ENCODE results near the gene ATP8A2. TPM values are rescaled to one million over a fixed set of nuclear protein-coding genes. Genes with fewer than 3 reads are reported as not detected.

Gene ATP8A2
- total RNA-seq, 2 experiments from 2014 or later, result 0.28 to 0.32 TPM

DNA sequence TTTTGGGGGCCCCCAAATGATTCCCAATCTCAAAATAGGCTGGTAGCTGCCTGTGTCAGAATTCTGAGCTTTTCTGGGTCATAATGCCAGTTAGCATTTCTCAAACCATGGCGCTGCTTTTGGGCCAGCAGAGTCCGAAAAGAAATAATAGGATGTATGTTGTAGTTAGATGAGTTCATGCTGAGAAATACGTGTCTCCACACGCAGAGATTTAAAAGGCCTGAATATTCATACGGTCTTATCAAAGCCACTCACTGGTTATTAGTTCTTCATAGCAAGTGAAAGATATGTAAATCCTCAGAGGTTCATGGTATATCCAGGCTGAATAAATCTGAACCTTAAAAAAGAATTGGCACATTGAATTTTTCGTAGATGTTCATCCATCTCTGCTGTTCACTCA is 555.6 kb downstream of the ATP8A2 start:
- DNase-seq (no peak), ATAC-seq (no peak)
- H3K27me3 Mint-ChIP-seq, result peaks cover 3% of the 10 kb centered on the region
- no peaks in the 10 kb centered on the region for H3K36me3 Mint-ChIP-seq
- H3K4me3 Mint-ChIP-seq, result no peak overlapping the region
- no peaks in the 10 kb centered on the region for H3K9me3 Mint-ChIP-seq (ENCODE audit: low read depth)
- no peak overlapping the region for H3K27ac Mint-ChIP-seq
- CTCF ChIA-PET, result no interaction called here
- H3K4me1 Mint-ChIP-seq, result no peaks in the 10 kb centered on the region

DNA sequence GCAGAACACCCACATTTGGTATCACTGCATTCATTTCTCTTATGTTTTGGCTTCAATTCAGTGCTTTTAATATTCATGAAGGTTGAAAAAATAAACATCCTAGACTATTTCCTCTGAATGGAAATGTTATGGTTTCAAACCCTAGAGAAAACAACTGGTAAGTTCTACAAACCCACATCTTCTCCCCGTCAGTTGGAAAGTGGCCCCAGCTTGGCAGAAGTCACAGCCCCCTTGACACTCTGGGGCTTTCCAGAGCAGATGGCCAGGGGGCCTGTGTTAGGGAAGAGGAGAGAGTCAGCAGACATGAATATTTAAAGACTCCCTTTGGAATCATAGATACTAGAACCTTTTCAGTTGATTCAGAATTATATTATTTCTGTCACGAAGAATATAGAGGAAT is 556.2 kb downstream of the ATP8A2 start:
- no peak overlapping the region for H3K4me3 Mint-ChIP-seq
- no peaks in the 10 kb centered on the region for H3K9me3 Mint-ChIP-seq (ENCODE audit: low read depth)
- H3K27ac Mint-ChIP-seq, result no peak overlapping the region
- CTCF ChIA-PET, result no interaction called here
- no peak for DNase-seq
- H3K27me3 Mint-ChIP-seq, result peaks cover 3% of the 10 kb centered on the region
- H3K36me3 Mint-ChIP-seq, result no peaks in the 10 kb centered on the region
- H3K4me1 Mint-ChIP-seq, result no peaks in the 10 kb centered on the region
- ATAC-seq, result no peak

DNA sequence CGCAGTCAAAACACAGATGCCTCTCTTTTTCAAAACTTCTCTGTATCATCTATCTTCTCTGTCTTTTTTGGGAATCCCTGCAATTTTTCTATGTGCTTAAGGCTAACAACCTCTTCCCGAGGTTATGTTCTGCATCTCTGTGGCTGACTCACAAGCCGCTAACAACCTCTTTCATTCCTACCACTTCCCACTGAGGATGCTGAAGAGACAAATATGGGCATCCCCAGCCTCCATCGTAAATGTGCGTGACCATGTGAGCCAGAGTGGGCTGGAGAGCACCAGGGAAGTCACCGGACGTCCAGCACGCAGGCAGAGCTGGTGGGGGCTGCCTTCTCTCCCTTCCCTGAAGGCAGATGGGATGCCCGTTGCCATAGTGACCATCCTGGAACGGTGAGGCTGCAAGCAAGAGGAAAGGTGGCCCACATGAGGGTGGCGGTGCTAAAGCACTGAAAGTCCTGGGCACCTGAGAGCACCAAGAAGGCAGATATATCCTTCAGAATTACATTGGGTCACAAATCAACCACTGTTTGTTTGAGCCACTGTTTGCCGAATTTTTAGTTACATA is 557.2 kb downstream of the ATP8A2 start:
- no peak for ATAC-seq
- Mint-ChIP-seq H3K4me3 (no peak overlapping the region), H3K4me1 (no peaks in the 10 kb centered on the region), H3K9me3 (ENCODE audit: low read depth) (no peaks in the 10 kb centered on the region), H3K36me3 (no peaks in the 10 kb centered on the region), H3K27me3 (peaks cover 3% of the 10 kb centered on the region), H3K27ac (no peak overlapping the region)
- CTCF ChIA-PET, result no interaction called here
- DNase-seq, result no peak

DNA sequence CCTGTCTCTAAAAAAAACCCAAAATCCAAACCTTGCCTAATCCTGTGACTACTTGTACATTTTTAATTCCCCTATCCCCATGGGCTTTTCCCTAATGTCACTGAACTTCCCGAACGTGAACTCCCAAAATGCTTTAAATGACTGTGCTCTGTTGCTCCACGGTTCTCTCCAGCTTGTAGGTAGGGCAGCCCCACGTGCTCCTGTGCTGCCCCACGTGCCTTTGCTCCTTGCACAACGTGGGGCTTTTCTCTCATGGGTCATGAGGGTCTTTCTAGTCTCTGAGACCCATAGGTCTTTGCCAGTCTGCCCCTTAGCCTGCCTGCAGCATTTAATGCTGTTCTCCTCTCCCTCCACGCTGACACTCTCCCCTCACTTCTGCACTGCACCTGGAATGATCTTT is 558.0 kb downstream of the ATP8A2 start:
- Mint-ChIP-seq H3K4me1 (no peaks in the 10 kb centered on the region), H3K36me3 (no peaks in the 10 kb centered on the region)
- no peak for ATAC-seq

DNA sequence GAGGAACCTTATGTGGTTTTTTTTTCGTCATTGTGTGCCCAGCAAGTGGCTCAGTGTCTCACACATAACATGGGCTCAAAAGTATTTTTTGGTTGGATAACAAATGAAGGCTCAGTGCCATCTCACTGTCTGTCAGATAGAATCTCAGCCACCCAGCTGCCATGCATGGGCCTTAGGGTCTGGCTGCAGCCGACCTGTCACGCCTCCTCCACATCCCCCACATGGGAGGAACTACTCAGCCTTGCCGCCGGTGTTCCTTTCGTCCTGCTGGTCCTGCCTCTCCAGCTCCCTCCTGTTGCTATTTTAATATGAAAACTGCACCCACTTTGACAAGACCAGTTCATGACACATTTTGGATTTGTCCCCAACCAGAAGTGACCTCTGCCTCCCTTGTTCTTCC is 558.9 kb downstream of the ATP8A2 start:
- Mint-ChIP-seq H3K27ac (no peak overlapping the region), H3K4me3 (no peak overlapping the region), H3K36me3 (no peaks in the 10 kb centered on the region), H3K27me3 (peaks cover 3% of the 10 kb centered on the region), H3K4me1 (no peaks in the 10 kb centered on the region), H3K9me3 (ENCODE audit: low read depth) (no peaks in the 10 kb centered on the region)
- no peak for DNase-seq
- no peak for ATAC-seq
- CTCF ChIA-PET, result no interaction called here

More for the DNA sequence above, 558.0 kb downstream of the ATP8A2 start:
- CTCF ChIA-PET, result no interaction called here
- H3K9me3 Mint-ChIP-seq (ENCODE audit: low read depth), result no peaks in the 10 kb centered on the region
- H3K4me3 Mint-ChIP-seq, result no peak overlapping the region
- H3K27me3 Mint-ChIP-seq, result peaks cover 3% of the 10 kb centered on the region
- no peak overlapping the region for H3K27ac Mint-ChIP-seq
- no peak for DNase-seq

DNA sequence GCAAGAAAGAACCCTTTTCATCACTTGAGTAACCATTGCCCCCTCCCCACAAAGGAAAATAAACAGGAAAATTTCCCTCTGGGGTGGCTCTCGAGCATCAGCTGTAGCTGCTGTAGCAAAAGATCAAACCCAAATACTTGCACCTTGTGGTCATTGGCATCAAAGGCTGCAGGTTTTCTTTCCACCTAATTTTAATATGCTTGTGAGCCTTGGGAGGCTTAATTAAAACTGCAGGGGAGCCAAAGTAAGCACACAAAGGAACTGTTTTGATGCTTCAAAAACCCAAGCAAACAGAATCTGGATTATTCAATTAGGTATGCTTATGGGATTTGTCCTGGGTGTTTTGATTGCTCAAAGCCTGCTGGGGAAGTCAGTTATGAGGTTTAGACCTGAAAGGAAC is 560.6 kb downstream of the ATP8A2 start:
- ATAC-seq, result no peak
- Mint-ChIP-seq H3K27me3 (peaks cover 5% of the 10 kb centered on the region), H3K27ac (no peak overlapping the region), H3K36me3 (no peaks in the 10 kb centered on the region), H3K4me1 (no peaks in the 10 kb centered on the region), H3K9me3 (ENCODE audit: low read depth) (no peaks in the 10 kb centered on the region), H3K4me3 (no peak overlapping the region)
- CTCF ChIA-PET, result no interaction called here
- no peak for DNase-seq

DNA sequence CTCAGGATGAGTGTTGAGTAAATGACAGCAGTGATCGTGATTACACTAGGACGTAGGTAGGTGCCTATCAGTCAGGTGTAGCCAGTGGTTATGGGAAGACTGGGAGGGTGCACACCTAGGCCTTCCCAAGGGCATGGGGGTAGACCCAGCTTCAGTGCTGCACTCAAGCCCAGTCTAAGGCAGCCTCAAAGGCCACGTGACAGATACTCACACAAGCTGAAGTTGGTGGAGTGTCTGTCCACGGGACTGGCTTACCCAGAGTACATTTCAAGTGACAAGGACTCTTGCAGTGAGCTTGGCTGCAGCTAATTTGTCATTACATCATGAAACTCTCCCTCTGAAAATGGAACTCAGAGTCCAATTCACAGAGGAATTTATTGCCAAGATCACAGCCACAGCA is 561.7 kb downstream of the ATP8A2 start:
- Mint-ChIP-seq H3K27me3 (peaks cover 5% of the 10 kb centered on the region), H3K4me3 (no peak overlapping the region), H3K27ac (no peak overlapping the region), H3K36me3 (no peaks in the 10 kb centered on the region), H3K4me1 (no peaks in the 10 kb centered on the region), H3K9me3 (ENCODE audit: low read depth) (no peaks in the 10 kb centered on the region)
- CTCF ChIA-PET, result no interaction called here
- DNase-seq (no peak), ATAC-seq (no peak)

DNA sequence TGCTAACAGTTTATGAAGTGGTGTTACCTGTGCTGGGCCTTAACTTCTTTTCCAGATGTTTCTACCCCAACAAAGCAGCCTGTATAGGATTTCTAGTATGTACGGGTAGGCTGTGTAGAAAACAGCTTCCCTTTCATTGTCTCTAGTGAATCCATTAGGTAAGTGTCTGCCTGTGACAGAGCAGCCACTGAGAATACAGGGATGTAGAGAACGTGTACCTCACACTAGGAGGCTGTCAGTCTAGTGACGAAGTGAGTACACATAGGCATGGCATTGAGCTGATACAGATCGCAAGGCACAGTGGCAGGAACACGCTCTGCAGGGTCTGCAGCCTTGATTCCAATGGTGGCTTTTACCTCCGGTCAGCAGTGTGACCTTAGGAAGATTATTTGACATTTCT is 562.4 kb downstream of the ATP8A2 start:
- no peaks in the 10 kb centered on the region for H3K9me3 Mint-ChIP-seq (ENCODE audit: low read depth)
- no peak for DNase-seq
- no peak overlapping the region for H3K4me3 Mint-ChIP-seq
- no peaks in the 10 kb centered on the region for H3K4me1 Mint-ChIP-seq
- ATAC-seq, result no peak
- no peak overlapping the region for H3K27ac Mint-ChIP-seq
- CTCF ChIA-PET, result no interaction called here
- H3K36me3 Mint-ChIP-seq, result no peaks in the 10 kb centered on the region
- peaks cover 5% of the 10 kb centered on the region for H3K27me3 Mint-ChIP-seq

DNA sequence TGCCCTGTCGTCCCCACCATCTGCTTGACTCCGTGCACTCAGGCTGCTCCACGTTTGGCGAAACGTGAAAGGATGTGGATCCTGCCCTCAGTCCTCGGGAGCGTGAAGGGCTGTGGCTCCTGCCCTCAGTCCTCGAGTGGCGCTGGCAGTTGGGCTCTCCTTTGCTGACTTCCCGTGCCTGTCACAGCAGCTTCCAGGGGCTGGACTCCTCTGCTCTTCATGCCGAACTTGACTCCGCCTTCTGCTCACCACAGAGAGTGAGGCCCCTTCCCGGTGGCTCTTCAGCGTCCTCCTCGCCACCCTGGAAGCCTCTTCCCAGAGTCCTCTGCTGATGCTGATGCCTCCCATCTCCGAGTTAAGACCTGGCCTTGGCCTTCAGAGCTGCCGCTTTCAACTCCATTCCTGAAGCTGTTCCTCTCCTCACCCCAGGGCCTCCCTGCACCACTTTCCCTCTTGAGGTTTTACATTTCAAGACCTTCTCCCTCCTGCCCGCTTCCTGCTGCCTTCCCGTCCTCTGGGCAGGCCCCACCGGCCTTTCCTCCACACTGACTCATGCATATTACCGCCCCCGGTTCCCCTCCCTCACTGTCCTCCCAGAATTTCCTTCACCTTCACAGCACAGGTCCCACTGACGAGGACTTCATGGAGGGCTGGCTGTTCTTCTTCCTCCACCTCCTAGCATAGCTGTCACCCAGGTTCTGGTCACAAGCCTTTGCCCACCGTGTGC is 568.4 kb downstream of the ATP8A2 start:
- no peaks in the 10 kb centered on the region for H3K9me3 Mint-ChIP-seq (ENCODE audit: low read depth)
- H3K4me3 Mint-ChIP-seq, result no peak overlapping the region
- ATAC-seq (no peak), DNase-seq (no peak)
- H3K4me1 Mint-ChIP-seq, result no peaks in the 10 kb centered on the region
- H3K27ac Mint-ChIP-seq, result no peak overlapping the region
- peaks cover 2% of the 10 kb centered on the region for H3K27me3 Mint-ChIP-seq
- CTCF ChIA-PET, result no interaction called here
- H3K36me3 Mint-ChIP-seq, result no peaks in the 10 kb centered on the region

DNA sequence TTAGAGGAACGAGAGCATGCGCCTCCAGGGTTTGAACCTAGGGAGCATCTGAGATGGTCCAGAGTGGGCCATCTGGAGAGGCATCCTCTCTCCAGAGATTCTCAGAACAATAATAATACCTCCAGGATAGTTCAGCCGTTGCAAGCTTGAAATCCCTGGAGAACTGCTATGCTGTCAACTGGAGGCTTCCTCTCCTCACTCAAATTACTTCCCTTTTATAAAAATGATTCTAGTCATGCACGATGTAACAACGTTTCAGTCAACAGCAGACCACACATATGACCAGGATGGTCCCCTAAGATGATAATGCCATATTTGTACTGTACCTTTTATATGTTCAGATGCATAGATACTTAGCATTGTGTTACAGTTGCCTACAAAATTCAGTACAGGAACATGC is 571.3 kb downstream of the ATP8A2 start:
- H3K4me1 Mint-ChIP-seq, result no peaks in the 10 kb centered on the region
- no peak overlapping the region for H3K27ac Mint-ChIP-seq
- ATAC-seq (no peak), DNase-seq (no peak)
- CTCF ChIA-PET, result no interaction called here
- H3K36me3 Mint-ChIP-seq, result no peaks in the 10 kb centered on the region
- H3K27me3 Mint-ChIP-seq, result no peaks in the 10 kb centered on the region
- no peak overlapping the region for H3K4me3 Mint-ChIP-seq
- no peaks in the 10 kb centered on the region for H3K9me3 Mint-ChIP-seq (ENCODE audit: low read depth)

DNA sequence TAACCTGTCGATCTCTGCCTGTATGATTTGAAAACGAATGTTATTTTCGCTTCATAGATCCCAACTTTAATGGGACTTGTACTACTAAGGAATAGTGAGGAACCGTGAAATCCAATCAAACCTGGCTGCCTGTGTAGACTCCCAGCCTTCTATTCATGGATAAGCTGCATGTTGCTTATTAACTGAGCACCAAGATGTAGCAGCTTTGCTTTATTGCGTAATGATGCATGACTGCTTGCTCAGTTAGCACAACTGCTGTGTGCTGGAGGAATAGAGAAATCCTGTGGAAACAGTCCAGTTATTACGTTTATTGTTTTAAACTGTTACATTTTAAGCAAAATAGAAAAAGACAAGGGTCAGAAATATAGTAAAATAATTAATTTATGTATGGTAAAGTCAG is 571.9 kb downstream of the ATP8A2 start:
- Mint-ChIP-seq H3K36me3 (no peaks in the 10 kb centered on the region), H3K9me3 (ENCODE audit: low read depth) (no peaks in the 10 kb centered on the region), H3K27me3 (no peaks in the 10 kb centered on the region), H3K27ac (no peak overlapping the region), H3K4me3 (no peak overlapping the region), H3K4me1 (no peaks in the 10 kb centered on the region)
- ATAC-seq, result no peak
- CTCF ChIA-PET, result no interaction called here
- DNase-seq, result no peak

DNA sequence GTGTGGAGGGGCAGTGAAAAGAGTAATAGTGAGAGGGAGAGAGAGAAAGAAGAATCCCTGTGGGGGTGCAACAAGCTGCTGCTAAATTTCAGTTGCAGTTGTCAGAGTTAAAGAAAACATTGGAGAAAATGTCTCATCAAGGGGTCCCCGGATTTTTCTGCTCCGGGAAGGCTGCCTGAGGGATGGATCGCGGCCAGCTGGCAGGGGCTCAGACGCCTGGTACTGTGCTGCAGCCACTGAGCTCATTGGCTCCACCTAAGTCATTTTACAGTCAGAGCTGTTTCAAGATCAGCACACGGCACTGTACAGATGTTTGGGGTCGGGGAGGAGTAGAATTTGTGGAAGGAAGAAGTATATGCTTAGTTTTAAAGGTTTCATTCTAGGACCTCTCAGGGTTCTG is 573.8 kb downstream of the ATP8A2 start:
- no peak for DNase-seq
- no peaks in the 10 kb centered on the region for H3K9me3 Mint-ChIP-seq (ENCODE audit: low read depth)
- no peak overlapping the region for H3K27ac Mint-ChIP-seq
- CTCF ChIA-PET, result interaction anchor here (0.6 kb wide), 1 partner anchor 185 kb away, joined by 4 read pairs; no protein-coding TSS in a partner anchor
- H3K36me3 Mint-ChIP-seq, result no peaks in the 10 kb centered on the region
- ATAC-seq, result no peak
- H3K27me3 Mint-ChIP-seq, result no peaks in the 10 kb centered on the region
- no peak overlapping the region for H3K4me3 Mint-ChIP-seq
- no peaks in the 10 kb centered on the region for H3K4me1 Mint-ChIP-seq

DNA sequence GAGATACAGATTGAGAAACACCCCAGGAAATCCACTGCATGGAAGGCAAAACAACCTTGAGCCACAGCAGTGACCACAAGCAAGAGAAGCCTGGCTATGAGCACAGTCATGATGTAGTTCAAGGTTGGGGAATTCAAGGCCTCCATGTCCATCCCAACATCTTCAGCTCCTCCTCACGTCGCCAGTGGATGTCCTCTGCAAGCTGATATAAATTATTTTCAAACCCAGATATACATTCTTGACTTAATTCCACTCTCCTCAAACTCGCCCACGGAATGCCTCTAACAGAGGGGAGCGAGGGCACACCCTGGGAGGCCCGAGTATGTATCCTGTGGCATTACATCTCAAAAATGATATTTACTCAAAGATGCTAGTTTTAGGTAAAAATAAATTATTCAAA is 574.5 kb downstream of the ATP8A2 start:
- ATAC-seq (no peak), DNase-seq (no peak)
- H3K4me3 Mint-ChIP-seq, result no peak overlapping the region
- no peaks in the 10 kb centered on the region for H3K36me3 Mint-ChIP-seq
- CTCF ChIA-PET, result interaction anchor here (0.6 kb wide), 1 partner anchor 184 kb away, joined by 4 read pairs; no protein-coding TSS in a partner anchor
- no peaks in the 10 kb centered on the region for H3K4me1 Mint-ChIP-seq
- no peak overlapping the region for H3K27ac Mint-ChIP-seq
- no peaks in the 10 kb centered on the region for H3K27me3 Mint-ChIP-seq
- no peaks in the 10 kb centered on the region for H3K9me3 Mint-ChIP-seq (ENCODE audit: low read depth)

DNA sequence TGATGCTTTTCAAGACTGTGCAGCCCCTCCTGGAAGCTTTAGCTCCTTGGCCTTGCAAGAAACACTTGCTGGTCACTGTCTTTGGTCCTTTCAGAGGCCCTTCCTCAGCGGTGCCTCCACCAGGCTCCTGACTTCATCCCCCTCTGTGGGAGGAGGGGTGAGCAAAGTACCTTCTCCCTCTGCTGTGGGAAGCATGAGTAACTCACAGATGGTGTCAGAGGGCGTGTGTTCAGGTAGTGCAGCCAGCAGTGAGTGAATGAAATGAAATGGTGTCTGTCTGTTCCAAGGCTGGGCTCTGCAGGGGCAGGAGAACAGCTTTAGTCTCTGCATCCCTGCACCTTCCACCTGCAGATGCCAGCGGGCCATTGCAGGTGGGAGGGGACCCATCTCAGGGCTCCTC is 577.1 kb downstream of the ATP8A2 start:
- Mint-ChIP-seq H3K27ac (no peak overlapping the region), H3K4me1 (no peaks in the 10 kb centered on the region), H3K9me3 (ENCODE audit: low read depth) (no peaks in the 10 kb centered on the region), H3K27me3 (no peaks in the 10 kb centered on the region), H3K4me3 (no peak overlapping the region), H3K36me3 (no peaks in the 10 kb centered on the region)
- ATAC-seq (no peak), DNase-seq (no peak)
- CTCF ChIA-PET, result no interaction called here
